Measurements from ENCODE around the gene ARMC10. TPM values are rescaled to one million over a fixed set of nuclear protein-coding genes. Genes with fewer than 3 reads are reported as not detected.
A peak's percentile ranks its signal among the peaks of the same experiment; 100 is the strongest.
"Not testable (repeated sequence)": the region's sequence is repeated elsewhere in the genome, so short reads cannot be mapped to it uniquely, and the experiment has no call there.

ARMC10 gene
- 23.2 TPM for total RNA-seq

DNA sequence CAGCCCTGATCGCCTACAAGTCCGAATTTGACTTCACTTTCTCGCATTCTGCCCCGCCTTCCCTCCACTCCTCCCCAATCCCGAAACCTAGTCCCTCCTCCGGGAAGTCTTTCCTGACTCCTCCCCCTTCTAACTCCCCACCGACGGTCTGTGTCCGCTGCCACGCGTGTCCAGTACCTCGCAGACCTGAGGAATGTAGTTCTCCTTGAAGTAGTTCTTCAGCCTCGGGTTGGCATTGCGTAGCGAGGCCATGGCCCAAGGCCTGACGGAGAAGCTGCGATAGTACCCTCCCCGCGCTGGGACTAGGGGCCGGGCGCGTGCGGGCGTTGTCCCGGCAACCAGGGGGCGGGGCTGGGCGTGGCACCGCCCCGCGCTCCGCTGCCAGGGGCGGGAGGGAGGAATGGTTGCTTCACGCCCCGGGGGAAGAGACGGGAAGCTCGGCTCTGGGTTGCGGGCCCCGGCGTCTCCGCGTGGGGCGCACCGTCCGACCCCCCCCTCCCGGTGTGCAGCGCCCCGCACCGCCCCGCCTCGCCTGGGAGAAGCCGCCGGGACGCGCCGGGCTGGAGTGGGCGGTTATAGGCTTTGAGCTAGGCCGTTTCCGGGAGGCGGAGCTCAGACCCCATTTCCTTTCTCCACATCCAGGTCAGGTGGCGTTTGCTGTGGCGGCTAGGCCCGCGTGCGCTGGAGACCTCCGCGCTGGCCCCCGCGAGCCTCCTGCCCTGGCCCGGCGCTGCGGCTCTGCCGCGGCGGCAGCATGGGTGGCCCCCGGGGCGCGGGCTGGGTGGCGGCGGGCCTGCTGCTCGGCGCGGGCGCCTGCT is at the start of gene ARMC10, which contains the start of gene FBXL13:
Gene ARMC10 (plus strand): TSS at position 622 of the 818 bp plus-strand sequence. CDS start 133 bp downstream, at position 755.
Gene FBXL13 (minus strand): TSS at position 278 of the 818 bp plus-strand sequence.
- peak; percentile 88 to 94 (median 94) for DNase-seq (ENCODE audit: low read depth in 2 of 3, low spot score in 2 of 3)

DNA sequence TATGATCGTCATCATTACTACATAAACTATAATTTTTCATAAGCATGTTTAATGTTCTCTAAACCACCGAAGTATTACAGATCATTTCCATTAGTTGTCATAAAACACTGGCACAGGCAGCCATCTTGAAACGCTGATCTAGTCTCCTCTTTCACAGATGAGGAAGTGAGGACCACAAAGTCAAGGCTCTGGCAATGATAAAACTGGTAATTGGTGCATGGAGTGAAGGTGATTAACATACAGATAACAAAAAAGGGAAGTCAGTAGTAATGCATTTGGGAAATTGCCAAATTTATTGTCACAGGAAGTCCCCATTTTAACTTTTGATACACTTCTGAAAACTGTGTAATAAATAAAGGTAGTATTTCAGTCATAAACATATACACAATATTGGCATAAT is 49.6 kb upstream of the ARMC10 start:
- DNase-seq (ENCODE audit: low read depth in 2 of 3, low spot score in 2 of 3), result peak in 2 of 3 donors; percentile 75 to 95

DNA sequence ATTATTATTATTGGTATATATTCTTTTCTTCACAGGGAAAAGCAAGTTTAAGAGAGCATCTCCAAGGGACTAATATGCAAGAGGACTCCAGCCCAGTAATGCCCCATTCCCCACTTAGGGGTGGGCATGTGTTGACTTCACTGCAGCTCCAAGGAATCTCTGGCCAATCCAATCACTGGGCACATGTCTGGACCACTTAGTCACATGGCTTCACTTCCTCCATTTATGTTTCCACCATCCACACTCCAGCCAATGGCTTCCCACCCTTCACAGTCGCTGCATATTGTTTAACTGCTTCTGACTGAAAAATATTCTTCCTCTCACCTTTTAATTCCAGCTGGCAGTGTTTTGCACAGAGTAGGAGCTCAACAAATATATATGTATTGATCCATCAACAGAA is 43.9 kb upstream of the ARMC10 start:
- no peak for DNase-seq (ENCODE audit: low read depth in 2 of 3, low spot score in 2 of 3)

DNA sequence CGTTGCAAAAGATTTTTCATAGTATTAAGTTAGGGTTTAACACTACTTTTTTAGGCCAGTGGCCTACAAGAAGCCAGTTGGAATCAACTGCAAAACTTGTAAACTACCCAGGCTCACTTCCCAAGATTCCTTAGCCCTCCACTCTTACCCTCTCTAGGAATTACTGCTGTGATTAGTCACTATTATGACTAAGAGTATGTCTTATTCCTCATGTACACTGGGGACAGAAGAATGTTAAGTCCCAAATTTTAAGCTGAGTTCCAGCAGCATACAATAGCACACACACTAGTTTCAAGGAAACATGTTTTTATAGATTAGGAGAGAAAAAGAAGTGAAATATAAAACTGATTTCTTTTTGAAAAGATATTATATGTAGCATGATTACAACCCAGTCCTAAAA is 43.2 kb upstream of the ARMC10 start:
- no peak for DNase-seq (ENCODE audit: low read depth in 2 of 3, low spot score in 2 of 3)

DNA sequence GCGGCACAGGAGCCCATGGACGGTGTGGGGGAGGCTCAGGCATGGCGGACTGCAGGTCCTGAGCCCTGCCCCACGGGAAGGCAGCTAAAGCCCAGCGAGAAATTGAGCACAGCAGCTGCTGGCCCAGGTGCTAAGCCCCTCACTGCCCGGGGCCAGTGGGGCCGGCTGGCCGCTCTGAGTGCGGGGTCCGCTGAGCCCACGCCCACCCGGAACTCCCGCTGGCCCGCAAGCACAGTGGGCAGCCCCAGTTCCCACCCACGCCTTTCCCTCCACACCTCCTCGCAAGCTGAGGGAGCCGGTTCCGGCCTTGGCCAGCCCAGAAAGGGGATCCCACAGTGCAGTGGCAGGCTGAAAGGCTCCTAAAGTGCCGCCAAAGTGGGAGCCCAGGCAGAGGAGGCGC is 40.6 kb upstream of the ARMC10 start:
- DNase-seq (ENCODE audit: low read depth in 2 of 3, low spot score in 2 of 3), result not testable (repeated sequence)

DNA sequence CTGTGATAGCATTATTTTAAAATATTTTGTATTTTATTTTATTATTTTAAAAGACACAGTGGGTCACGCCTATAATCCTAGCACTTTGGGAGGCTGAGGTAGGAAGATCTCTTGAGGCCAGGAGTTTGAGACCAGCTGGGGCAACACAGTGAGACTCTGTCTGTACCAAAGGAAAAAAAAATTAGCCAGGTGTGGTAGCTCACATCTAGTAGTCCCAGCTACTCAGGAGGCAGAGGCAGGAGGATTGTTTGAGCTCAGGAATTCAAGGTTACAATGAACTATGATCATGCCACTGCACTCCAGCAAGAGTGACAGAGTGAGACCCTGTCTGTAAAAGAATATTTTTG is 37.5 kb upstream of the ARMC10 start:
- no peak for DNase-seq (ENCODE audit: low read depth in 2 of 3, low spot score in 2 of 3)

DNA sequence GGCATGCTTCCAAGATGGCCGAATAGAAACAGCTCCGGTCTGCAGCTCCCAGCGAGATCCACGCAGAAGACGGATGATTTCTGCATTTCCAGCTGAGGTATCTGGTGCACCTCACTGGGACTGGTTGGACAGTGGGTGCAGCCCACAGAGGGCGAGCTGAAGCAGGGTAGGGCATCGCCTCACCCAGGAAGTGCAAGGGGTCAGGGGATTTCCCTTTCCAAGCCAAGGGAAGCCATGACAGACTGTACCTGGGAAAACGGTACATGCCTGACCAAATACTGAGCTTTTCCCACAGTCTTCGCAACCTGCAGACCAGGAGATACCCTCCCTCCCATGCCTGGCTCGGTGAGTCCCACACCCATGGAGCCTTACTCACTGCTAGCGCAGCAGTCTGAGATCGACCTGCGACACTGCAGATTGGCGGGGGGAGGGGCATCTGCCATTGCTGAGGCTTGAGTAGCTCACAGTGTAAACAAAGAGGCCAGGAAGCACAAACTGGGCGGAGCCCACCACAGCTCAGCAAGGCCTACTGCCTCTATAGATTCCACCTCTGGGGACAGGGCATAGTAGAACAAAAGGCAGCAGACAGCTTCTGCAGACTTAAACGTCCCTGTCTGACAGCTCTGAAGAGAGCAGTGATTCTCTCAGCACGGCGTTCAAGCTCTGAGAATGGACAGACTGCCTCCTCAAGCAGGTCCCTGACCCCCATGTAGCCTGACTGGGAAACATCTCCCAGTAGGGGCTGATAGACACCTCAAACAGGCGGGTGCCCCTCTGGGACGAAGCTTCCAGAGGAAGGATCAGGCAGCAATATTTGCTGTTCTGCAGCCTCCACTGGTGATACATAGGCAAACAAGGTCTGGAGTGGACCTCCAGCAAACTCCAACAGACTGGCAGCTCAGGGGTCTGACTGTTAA is 36.9 kb upstream of the ARMC10 start:
- DNase-seq (ENCODE audit: low read depth in 2 of 3, low spot score in 2 of 3), result not testable (repeated sequence)

DNA sequence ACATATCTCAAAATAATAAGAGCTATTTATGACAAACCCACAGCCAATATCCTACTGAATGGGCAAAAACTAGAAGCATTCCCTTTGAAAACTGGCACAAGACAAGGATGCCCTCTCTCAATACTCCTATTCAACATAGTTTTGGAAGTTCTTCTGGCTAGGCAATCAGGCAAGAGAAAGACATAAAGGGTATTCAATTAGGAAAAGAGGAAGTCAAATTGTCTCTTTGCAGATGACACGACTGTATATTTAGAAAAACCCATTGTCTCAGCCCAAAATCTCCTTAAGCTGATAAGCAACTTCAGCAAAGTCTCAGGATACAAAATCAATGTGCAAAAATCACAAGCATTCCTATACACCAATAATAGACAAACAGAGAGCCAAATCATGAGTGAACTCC is 33.1 kb upstream of the ARMC10 start:
- not testable (repeated sequence) for DNase-seq (ENCODE audit: low read depth in 2 of 3, low spot score in 2 of 3)

DNA sequence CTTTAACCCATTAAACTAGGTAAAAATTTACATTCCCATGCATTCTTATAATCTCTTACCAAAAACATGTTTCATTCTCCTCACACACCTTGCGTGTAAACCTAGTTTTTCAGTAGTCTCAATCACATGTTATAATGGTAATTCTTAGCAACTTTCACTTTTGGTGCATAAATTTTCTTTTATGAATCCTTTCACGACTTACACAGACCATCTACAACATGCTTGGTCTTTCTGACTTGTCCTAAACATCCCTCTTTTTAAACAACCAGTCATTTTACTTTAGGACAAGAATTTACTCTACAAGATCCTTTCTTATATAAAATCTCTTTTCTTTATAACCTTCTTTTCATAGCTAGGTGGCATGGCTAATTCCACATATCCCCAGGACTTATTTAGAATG is 26.1 kb upstream of the ARMC10 start:
- no peak for DNase-seq (ENCODE audit: low read depth in 2 of 3, low spot score in 2 of 3)

DNA sequence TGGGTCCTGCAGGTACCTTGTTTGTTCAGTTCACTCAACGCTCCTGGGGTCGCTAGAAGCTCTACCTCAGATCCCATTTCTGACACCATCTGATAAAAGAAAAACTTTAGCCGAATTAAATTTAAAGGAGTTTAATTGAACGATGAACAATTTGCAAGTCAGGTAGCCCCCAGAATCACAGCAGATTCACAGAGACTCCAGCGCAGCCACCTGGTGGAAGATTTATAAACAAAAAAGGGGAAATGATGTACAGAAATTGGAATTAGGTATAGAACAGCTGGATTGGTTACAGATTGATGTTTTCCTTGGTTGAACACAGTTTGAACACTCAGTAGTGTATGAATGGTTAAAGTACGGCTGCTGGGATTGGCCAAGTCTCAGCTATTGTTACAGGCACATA is 23.4 kb upstream of the ARMC10 start:
- DNase-seq (ENCODE audit: low read depth in 2 of 3, low spot score in 2 of 3), result peak in 1 of 3 donors; percentile 27

DNA sequence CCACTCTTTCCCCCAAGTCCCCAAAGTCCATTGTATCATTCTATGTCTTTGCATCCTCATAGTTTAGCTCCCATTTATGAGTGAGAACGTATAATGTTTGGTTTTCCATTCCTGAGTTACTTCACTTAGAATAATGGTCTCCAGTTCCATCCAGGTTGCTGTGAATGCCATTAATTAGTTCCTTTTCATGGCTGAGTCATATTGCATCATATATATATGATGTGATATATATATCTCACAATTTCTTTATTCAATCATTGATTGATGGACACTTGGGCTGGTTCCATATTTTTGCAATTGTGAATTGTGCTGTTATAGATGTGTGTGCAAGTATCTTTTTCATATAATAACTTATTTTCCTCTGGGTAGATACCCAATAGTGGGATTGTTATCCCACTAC is 18.9 kb upstream of the ARMC10 start:
- not testable (repeated sequence) for DNase-seq (ENCODE audit: low read depth in 2 of 3, low spot score in 2 of 3)

DNA sequence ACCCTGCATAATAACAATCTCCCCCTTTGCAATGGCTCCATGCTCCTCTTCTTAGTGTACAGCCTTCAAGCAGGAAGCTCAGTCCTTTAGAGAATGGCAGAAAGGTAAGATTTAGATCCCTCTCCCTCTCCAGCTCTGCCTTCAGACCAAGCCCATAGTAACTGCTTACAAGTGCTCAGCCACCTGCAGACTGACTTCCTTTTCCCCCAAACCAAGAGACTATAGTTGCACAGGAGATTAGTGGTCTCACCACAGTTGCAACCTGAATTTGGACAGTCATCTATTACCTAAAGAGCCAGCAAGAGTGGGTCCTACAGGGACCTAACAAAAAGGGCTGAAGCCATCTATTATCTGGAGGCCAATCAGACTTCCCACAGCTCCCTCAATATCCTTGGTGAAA is 16.8 kb upstream of the ARMC10 start:
- peak in 1 of 3 donors; percentile 39 for DNase-seq (ENCODE audit: low read depth in 2 of 3, low spot score in 2 of 3)

DNA sequence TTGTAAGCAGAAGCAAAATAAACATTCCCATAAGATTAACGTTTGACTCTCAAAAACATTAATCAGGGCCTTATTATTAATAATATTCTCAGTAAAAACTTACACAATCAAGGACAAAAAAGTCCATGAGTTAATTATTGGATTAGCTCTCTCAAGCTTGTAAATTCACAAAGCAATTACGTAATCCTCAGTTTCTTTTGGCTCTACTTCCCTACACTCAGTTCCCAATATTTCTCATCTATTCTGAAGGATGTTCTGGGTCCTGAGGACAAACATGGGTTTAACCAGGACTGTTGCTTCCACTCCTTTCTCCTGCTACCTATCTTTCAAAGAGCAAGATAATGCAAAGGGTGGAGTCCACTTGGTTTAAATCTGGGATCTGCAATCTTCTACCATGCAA is 15.5 kb upstream of the ARMC10 start:
- DNase-seq (ENCODE audit: low read depth in 2 of 3, low spot score in 2 of 3), result no peak

DNA sequence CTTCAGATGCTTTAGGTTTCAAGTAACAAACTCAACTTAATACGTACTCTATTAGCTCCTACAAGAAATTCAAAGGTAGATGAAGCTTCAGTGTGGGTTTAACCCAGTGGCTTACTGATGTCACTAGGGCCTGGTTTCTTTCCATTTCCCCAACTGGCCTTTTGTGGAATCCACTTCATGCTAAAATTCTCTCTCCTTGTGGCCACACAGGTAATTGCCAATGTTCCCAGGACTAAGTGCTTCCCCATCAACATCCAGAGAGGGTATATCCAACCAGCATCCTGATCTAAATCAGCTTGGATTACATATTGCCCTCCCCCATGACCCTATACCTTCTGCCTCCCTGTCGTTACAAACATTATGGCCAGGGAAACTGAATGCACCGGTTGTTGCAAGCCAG is 11.0 kb upstream of the ARMC10 start:
- no peak for DNase-seq (ENCODE audit: low read depth in 2 of 3, low spot score in 2 of 3)

DNA sequence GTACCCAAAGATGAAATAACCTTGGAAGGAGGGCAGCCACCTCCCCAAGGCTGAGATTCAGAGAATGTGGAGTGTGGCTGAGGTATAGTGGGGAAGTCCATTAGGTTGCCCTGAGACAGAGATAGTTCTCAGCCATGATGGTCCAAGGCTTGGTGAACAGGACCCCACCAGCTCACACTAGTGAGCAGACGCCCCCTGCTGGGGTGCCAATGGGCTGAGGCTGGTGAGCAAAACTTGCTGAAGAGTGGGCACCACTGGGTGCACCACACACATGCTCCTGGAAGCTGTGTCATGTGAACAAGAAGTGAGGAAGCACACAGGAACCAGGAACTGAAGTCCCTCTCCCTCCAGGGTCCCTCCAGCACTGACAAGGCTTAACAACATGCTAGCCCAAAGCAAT is 9.3 kb upstream of the ARMC10 start:
- DNase-seq (ENCODE audit: low read depth in 2 of 3, low spot score in 2 of 3), result peak in 2 of 3 donors; percentile 60 to 70

DNA sequence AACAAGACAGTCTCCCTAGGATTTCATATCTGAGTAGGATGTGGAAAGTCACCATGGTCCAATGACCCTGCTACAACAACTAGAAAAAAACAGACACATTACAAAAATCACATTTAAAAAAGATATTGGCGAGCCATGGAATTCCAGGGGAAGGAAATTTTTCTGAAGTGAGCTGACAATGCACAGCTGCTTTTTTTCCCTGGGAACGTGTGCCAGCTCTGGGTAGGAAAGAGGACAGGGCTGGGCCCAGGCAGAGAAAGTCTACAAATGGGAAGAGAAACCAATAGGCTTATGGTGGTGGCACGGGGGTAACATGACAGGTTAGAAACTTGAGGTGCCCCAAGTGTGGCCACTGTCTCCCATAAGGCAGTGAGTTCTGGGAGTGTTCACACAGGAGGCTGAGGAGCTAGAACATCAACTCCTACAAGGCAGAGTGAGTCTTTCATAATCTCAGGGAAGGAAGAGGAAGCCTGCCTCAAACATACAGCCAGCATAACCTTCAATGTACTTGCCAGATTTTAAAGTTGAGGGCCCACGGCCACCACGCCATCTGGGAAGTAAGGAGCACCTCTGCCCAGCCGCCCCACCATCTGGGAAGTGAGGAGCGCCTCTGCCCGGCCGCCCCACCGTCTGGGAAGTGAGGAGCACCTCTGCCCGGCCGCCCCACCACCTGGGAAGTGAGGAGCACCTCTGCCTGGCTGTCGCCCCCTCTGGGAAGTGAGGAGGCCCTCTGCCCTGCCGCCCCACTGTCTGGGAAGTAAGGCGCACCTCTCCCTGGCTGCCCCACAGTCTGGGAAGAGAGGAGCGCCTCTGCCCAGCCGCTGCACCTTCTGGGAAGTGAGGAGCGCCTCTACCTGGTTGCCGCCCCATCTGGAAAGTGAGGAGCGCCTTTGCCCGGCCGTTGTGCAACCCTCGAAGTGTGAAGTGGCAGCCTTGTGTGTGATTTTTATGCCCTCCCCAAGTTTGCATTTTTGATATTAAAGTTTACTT is 6.2 kb upstream of the ARMC10 start:
- no peak for DNase-seq (ENCODE audit: low read depth in 2 of 3, low spot score in 2 of 3)

DNA sequence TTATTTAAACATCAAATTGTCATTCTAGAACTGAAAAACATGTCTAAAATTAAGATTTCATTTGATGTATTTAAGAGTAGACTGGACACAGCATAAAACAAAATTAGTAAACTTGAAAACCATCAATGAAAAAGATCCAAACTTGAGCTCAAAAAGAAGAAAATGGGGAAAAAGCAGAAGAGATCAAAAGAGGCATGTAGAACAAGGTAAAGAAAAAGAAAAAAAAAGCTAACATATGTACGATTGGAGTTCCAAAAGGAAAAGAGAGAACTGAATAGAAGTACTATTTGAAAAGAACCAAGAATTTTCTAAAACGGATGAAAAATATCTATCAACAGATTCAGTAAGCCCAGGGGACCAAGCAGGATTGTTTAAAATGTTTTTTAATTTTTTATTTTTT is 3.9 kb upstream of the ARMC10 start:
- DNase-seq (ENCODE audit: low read depth in 2 of 3, low spot score in 2 of 3), result no peak

DNA sequence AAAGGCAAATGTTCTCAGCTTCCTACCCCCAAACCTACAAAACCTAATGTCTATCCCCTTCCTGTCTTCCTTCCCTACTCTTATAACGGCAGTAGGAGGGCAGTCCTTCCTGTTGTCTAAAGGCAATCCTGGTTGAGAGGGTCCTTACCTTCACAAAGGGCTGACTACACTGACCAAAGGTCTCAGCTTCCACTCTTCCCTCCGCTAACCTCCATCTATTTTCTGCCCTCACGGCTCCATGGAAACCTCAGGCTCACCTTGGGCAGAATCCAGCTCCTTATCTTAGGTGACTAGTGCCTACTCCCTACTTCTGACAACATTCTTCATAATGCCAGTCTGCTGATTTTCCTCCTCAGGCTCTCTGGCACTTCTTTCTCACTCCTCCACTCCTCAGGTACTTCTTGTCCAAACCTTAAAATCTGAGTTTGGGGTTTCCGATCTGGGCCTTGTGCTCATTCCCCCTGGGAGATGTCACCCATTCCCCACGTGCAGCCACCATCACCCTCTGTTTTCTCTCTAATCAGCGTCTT is 886 bp upstream of the ARMC10 start:
- DNase-seq (ENCODE audit: low read depth in 2 of 3, low spot score in 2 of 3), result no peak

DNA sequence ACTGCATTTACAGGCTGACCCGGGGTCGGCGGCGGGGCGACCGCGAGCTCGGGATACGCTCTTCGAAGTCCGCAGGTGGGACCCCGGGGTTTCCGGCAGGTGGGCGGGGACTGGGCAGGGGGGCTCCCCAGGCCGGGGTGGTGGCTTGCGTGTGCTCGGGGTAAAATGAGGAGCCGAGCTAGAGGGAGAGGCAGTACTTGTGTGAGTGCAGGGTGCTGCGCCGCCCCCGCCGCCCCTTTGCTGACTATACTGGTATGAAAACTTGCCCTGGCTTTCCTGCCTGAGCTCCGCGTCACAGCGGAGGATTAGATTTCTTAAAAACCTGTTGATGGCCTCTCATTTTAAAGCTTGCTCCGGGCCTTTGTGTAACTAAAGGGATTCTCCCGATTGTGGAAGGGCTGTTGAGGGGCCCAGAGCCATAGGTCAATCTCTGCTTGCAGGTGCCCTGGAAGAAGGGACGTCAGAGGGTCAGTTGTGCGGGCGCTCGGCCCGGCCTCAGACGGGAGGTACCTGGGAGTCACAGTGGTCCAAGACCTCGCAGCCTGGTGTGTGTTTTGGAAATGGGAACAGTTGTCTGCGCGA is 488 bp downstream of the ARMC10 start:
- peak; percentile 18 to 70 (median 70) for DNase-seq (ENCODE audit: low read depth in 2 of 3, low spot score in 2 of 3)

DNA sequence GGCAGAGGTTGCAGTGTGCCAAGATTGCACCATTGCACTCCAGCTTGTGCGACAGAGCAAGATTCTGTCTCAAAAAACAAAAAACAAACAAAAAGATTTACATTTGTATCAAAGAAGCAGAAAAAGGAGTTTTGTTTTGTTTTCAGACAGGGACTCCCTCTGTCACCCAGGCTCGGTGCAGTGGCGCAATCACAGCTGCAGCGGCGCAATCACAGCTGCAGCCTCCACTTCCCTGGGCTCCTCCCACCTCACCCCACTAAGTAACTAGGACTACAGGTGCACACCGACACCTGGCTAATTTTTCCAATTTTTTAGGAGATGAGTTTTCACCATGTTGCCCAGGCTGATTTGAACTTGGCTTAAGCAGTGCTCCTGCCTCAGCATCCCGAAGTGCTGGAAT is 1.8 kb downstream of the ARMC10 start:
- DNase-seq (ENCODE audit: low read depth in 2 of 3, low spot score in 2 of 3), result no peak

Data from hematopoietic multipotent progenitor cell (in vitro differentiated cells).